GM19463 (cell line): Measurements from ENCODE around the gene TRPM4.
"Not testable (repeated sequence)": the region's sequence is repeated elsewhere in the genome, so short reads cannot be mapped to it uniquely, and the experiment has no call there.

ENCODE experiments used
- ATAC-seq: cut with Tn5 transposase; IDR thresholded peaks from one replicate; pipeline ENCODE4 v1.9.1; 2021; ENCODE audit warnings: mild to moderate bottlenecking, moderate library complexity; ENCODE audit not compliant: unreplicated experiment

The TRPM4 gene

DNA sequence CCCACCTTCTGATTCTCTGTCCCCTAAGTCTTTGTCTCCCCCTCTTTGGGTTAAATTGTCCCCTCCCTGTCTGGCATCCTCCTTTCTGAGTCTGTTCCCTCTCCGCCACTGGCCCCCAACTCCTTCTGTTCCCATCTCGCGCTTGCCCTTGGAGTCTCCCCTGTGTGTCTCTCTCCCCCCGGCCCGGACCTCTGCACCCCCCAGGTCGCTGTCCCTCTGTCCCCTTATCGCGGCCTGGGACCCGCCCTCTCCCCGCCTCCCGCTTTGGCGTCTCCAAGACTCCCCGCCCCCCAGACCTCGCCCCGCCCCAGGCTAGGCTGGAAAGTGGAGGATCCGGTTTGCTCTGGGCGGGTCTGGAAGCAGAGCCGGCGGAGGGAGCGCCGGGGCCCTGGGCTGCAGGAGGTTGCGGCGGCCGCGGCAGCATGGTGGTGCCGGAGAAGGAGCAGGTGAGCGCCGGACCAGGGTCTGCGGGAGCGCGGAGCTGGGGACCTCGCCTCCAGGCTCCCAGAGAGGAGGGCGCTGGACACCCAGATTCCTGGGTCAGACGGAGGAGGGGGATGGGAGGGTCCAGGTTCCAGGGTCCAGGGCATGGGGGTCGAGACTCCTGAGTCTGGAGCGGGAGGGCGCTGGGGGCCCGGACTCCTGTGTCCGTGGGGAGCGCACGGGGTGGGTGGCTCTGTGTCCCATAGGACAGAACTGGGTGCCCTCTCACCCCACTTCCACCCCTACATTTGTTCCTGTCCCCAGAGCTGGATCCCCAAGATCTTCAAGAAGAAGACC is at the start of gene TRPM4:
TRPM4 (plus strand) TSS at position 348 of the 780 bp plus-strand sequence; CDS start at position 423, 75 bp downstream.
- no peak for ATAC-seq

DNA sequence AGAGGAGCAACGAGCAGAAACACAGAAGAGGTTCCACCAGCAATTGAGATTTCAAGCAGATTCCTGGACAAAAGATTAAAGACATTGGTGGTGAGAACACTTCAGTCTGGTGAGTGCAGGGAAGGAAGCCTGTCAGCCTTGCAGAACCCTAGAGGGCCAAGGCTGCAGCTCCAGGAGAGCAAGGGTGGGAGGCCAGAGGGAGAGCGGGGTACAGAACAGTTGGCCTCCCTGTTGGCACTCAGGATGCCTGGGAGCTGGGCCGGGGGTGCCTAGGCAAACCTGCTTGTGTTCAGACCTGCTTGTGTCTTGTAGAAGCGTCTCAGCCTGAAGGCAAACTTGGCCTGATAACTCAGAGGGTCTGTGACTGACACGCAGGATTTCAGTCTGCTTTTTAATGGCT is 48.5 kb upstream of the TRPM4 start:
- ATAC-seq: no peak

DNA sequence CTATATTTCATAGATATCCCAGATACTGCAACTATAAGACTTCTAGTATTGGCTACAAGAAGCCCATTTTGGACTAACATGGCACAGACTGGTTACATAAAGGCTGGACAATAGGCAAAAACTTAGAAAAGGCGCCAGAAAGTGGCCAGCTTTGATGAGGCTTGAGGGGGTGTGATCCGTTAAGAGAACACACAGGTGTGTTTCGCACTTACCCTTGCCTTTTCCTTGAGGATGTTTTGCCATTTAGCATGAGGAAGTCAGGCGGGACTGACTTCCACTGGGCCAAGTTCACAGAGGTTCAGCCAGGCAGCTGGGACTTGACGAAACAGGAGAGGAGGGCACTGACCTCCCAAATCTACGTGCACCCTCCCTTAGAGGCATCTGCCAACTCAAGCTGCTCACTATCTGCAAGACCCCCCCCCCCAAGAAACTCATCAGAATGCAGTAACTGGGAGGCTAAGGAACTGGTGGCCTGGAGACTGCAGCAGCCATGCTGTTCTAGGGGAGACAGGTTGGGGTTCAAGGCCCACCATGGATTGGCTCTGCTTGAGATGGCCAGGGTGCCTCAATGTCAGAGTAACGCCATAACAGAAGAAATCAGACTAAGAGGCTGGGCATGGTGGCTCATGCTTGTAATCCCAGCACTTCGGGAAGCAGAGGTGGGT is 47.9 kb upstream of the TRPM4 start:
- no peak for ATAC-seq

DNA sequence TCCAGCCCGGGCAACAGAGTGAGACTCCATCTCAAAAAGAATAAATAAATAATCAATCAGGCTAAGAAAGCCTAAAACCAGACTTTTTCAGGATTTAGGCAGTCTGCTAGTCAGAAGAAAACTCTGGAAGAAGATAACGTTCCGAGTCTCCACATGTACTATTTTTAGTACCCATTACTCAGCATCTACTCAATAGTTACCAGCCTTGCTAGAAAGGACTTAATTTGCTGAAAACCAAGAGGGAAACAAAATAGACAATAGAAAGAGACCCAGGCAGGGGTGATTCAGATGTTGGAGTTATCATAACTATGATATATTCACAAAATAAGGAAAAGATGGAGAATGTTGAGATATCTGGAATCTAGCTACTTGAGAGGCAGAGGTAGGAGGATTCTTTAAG is 47.0 kb upstream of the TRPM4 start:
- no peak for ATAC-seq

DNA sequence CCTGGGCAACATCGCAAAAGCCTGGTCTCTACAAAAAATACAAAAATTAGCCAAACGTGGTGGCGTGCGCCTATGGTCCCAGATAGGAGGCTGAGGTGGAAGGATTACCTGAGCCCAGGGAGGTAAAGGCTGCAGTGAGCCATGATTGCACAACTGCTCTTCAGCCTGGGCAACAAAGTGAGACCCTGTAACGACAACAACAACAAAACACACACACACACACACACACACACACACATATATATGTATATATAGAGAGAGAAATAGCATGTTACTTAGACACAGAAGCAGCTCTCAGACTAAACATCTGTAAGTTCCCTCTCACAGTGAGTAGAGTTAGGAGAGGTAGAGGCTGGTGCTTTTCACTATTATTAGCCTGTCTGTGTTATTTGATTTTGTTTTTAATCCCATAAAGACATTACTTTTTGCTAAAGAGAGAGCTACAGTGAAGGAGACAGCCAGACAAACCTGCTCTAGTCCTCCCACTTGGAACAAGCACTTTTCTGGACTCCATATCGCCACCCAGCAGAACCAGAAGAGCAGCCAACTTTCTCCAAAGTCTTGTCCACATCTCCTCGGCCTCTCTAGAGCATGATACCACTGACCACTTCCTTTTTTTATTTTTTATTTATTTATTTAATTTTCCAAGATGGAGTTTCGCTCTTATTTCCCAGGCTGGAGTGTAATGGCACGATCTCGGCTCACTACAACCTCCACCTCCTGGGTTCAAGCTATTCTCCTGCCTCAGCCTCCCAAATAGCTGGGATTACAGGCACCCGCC is 46.2 kb upstream of the TRPM4 start:
- ATAC-seq: no peak

DNA sequence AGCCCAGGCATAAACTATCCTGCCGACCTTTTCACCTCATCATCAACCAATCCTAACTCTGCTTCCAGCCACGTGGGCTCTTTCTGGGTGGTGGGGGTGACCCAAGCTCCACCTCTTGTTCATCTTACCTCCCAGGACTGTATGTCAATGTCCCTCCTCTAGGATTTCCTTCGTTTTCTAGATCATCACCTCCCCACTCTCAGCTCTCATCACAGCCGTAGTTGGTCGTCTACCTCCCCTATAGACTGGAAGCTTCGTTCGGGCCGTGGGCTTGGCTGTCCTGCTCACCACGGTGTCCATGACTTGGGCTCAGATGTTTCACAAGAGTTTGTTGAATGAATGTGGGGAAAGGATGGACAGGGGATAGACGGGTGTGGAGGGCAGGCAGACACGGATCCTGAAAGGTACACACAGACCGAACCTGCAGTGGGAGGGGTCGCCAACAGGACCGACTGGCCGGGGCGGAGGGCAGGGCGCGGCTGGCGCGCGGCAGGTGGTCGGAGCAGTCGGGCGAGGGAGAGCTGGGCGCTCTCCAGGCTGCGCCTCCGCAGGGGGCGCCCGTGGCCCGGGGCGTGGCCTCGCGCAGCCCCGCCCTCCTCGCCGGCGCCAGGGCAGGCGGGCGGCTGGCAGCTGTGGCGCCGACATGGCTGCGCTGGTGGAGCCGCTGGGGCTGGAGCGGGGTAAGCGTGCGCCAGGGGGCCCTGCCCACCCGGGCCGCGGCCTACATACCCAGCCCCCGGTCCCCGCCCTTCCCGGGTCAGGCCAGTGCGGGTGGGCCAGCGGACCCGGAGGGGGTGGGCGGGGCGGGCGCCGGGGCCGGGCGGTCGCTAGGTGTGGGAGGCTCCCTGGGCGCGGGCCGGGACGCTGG is 43.6 kb upstream of the TRPM4 start, which contains the start of gene LIN7B:
LIN7B (plus strand) TSS at position 609 of the 868 bp plus-strand sequence; CDS start at position 644, 35 bp downstream.
- peak; percentile 49 for ATAC-seq

DNA sequence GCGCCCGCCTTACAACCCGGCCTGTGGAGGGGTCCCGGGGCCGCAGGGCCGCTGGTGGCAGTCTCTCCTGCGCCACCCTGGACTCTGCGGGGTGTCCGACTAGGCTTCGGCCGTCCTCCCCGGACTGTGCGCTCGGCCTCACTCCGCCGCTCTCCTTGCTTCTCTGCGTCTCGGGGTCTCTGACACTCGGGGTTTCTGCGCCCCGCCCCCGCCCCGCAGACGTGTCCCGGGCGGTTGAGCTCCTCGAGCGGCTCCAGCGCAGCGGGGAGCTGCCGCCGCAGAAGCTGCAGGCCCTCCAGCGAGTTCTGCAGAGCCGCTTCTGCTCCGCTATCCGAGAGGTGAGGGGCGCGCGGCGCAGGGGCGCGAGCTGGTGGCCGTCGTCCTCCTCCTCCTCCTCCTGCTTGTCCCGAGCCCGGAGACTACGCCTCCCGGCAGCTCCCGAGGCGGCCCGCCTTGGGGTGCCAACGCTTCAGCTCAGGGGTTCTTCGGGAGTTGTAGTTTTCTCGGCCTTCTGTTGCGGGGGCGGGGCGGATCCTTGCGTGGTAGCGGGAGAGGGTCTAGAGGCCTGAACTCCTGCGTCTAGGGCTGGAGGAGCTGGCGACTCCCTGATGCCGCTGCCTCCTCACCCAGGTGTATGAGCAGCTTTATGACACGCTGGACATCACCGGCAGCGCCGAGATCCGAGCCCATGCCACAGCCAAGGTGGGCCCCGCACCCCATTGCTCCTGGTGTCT is 42.8 kb upstream of the TRPM4 start:
- no peak for ATAC-seq

DNA sequence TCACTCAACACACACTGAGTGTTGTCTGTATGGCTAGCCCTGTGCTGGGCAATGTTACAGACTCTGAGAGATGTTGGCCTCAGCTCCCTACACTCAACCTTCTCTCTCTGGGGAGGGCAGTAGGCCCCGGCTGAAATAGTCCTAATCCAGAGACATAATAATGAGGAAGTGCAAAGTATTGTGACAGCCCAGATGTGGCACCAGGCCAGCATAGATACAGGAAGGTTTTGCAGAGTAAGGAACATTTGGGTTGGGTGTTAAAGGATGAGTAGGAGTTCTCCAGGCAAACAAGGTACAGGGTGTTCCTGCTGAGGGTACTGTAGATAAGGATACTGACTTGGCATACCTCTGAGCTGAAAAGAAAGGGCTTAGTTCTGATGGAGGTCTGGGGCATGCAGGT is 41.0 kb upstream of the TRPM4 start:
- ATAC-seq: no peak

DNA sequence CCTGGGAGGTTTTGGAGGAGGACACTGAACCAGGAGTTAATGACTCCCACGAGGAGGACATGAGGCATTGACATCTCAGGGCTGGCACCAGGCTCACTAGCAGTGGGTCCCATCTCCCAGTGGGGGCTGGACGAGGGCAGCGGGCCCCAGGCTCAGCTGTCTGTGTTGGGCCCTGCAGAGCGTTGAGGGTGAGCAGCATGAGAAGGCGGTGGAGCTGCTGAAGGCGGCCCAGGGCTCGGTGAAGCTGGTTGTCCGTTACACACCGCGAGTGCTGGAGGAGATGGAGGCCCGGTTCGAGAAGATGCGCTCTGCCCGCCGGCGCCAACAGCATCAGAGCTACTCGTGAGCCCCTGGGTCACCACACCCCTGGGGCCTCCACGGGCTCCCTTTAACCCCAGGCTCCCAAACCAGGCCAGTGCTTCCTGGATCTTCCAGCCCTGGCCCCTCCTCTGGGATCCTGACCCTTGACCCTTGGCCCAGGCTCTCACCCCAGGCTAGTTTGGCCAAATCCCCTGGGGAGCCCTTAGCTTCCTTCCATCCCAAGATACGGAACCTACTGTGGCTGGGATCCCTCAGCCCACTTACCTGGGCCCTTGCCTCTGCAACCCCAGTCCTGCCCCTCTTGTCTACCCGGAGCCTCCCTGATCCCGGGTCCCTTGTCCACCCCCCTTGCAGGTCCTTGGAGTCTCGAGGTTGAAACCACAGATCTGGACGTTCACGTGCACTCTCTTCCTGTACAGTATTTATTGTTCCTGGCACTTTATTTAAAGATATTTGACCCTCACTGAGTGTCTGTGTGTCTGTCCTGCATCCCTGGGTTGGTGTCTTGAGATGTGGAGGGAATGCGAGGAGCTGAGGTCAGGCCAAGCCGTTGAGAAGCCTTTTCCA is 39.7 kb upstream of the TRPM4 start:
- no peak for ATAC-seq

DNA sequence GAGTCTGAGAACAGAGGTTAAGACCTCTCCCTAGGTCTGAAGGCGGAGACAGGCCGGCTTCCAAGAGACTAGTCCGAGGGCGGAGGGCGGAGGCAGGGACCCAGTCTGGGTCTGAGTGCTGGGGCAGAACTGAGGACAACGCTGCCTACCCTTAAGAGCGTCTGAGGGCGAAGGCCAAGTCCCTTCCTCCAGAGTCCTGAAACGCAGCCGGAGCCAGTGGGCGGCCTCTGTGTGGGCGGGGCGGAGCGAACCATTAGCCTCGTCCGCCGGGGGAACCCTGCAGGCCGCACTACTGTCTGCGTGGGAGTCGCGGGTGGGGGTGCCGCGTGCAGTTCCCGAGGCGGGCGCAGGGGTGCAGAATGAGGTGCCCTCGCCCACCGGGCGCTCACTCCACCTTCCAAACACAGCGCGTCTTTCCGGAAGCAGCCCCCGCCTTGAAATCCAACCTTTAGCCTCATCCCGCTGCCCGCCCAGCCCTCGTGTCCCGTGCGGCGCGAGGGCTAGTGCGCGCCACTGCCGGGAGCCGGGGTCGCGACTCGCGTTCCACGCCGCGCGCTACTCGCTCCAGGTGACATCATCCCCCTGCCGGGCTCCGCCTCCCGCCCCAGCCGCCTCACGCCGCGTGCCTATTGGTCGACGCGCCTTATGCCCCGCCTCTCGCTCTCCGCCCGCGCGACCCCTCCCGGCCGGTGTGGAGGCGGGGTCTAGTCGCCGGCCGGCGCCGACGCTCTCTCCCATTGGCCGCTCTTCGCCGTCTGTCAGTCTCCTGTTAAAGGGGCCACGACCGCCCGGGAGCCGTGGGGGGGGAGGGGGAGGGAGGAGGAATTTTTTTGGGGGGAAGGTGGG is 38.8 kb upstream of the TRPM4 start, which contains the start of gene C19orf73:
C19orf73 (minus strand) TSS at position 579 of the 846 bp plus-strand sequence; CDS start at position 458, 121 bp downstream.
- peak; percentile 80 for ATAC-seq

DNA sequence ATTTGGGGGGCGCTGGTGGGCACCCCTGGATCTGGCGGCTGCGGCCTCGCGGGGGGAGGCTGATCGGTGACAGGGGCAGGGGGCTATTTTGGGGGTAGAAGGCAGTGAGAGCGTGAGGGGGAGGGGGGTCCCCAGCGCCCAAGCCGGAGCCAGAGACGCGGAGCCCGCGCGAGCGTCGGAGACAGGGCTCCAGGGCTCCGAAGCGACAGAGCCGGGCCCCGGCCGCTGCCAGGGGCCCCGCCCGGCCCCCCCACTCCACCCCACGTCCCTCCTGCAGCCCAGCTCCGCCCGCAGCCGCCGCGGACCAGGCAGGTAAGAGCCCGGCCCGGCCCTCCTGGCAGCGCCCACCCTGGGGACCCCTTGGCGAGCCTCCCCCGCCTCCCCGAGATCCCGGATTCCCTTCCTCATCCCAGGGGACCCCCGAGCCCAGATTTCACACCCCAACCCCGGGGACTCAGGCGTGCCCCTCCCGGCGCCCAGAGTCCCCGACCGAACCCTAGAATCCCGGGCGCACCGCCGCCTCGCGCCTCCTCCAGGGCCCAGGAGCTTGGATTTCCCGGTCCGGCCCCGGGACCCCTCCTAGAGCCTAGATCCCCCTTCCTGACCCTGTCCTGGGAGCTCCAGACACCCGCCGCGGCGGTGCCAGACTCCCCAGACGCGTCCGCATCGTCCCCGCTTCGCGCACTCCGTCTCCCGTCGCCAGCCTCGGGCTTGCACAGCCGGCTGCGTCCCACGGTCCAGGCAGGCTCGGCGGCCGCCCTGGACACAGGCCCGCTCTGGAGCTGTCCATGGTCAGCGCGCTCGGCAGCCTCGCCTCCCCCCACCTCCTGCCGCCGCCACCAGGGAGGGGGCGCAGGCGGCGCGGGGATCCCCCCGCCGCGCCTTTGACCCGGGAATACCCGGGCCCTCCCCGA is 37.9 kb upstream of the TRPM4 start, which contains the start of gene PPFIA3:
PPFIA3 (plus strand) TSS at position 134 of the 914 bp plus-strand sequence. CDS start 8,330 bp downstream, outside the sequence.
- no peak for ATAC-seq

DNA sequence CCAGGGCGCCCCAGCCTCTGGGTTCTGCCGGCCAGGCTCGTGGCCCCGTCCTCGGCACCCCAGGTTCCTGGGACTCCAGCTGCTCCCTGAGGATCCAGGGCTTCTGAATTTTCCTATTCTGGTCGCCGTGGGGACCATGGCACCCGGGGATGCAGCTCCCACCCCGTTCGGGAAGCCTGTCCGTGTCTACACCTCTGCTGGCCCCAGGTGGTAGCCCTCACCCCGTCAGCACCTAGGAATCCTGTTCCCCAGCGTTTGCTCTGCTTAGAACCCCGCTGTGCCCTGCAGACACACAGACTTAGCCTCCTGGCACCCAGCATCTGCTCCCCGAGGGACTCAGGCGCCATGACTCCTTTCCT is 37.3 kb upstream of the TRPM4 start:
- no peak for ATAC-seq

DNA sequence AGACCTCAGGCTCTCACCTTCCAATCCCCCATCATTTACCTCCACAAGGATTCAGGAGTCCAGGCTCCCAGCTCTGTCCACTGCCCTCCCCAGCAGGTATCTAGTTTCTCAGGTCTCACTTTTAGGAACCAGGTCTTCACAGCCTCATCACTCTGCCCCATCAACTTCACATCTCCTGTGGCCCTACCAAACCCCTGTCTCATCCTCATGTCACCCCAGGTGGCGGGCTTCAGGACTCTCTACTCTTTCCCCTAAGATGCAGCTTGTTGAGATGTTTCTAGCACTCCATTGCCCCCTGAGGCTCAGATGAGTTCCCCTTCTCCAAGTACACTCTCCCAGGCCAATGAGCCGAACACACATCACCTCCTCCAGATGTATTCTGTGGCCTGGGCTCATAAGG is 36.7 kb upstream of the TRPM4 start:
- ATAC-seq: no peak

DNA sequence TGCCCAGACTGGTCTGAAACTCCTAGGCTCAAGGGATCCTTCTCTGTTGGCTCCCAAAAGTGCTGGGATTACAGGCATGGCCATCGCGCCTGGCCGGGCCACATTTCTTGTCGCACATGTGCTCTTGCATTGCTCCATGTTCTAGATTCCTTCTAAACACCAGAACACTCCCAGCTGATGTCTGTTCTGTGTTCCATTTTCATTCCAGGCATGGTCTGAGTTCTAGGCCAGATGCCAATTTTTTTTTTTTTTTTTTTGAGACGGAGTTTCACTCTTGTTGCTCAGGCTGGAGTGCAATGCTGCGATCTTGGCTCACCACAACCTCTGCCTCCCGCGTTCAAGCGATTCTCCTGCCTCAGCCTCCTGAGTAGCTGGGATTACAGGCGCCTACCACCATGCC is 35.8 kb upstream of the TRPM4 start:
- ATAC-seq: not testable (repeated sequence)

DNA sequence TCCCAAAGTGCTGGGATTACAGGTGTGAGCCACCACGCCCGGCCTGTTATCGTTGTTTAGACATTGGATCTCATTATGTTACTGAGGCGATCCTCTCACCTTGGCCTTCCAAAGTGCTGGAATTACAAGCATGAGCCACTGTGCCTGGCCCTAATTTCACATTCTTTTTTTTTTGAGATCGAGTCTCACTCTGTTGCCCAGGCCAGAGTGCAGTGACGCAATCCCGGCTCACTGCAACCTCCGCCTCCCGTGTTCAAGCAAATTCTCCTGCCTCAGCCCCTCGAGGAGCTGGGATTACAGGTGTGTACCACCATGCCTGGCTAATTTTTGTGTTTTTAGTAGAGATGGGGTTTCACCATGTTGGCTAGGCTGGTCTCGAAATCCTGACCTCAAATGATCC is 34.3 kb upstream of the TRPM4 start:
- not testable (repeated sequence) for ATAC-seq

DNA sequence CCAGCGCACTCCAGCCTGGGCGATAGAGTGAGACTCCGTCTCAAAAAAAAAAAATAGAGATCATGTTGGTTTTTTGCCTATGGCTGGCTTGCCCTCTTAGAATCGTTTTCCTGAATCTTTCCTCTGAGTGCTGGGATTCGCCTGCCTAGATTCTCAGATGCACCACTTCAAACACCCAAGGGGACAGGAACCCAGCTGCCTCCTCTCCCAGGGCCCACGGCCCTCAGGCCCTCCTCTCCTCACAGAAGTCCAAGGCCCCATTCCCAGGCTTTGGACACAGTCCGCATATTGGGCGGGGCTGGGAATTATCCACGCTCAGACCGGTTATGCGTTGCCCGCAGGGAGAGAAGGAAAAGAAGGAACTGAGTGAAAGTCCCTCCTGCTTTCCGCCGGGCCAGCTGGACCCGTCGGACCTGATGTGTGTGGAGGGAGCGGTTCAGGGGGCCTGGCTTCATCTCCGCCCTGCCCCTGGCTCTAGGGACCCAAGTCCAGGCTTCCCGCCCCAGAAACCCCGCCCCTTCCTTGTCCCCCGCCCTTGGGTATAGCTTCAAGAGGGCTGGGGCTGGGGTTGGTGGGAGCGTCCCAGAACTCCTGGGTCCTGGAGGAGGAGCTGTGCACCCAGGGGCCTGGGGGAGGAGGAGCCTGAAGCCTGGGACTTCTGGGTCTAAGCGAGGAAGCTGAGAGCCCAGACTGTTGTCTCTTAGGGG is 32.4 kb upstream of the TRPM4 start:
- no peak for ATAC-seq
